GM18507 (cell line): ENCODE results near the gene SMPDL3A.
"Not testable (repeated sequence)": the region's sequence is repeated elsewhere in the genome, so short reads cannot be mapped to it uniquely, and the experiment has no call there.

ENCODE experiments used
- DNase-seq: peaks from one replicate; pipeline ENCODE4 v3.0.0; 2011; ENCODE audit warnings: low read depth; ENCODE audit not compliant: insufficient read length; ENCODE audit errors: extremely low spot score
- FAIRE-seq: peaks from 2 replicates; lab custom pipeline; 2011; peaks lifted over from hg19 to GRCh38; lab: Jason Lieb, UNC

Gene SMPDL3A, protein sequence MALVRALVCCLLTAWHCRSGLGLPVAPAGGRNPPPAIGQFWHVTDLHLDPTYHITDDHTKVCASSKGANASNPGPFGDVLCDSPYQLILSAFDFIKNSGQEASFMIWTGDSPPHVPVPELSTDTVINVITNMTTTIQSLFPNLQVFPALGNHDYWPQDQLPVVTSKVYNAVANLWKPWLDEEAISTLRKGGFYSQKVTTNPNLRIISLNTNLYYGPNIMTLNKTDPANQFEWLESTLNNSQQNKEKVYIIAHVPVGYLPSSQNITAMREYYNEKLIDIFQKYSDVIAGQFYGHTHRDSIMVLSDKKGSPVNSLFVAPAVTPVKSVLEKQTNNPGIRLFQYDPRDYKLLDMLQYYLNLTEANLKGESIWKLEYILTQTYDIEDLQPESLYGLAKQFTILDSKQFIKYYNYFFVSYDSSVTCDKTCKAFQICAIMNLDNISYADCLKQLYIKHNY

GRCh38 chr6:122789182-122790027 is at the start of gene SMPDL3A:
Gene SMPDL3A, plus strand, starts transcription at chr6:122789258. Its CDS starts 89 bp downstream, at chr6:122789347.
- DNase-seq: peak; percentile 7
- FAIRE-seq: no peak

DNA sequence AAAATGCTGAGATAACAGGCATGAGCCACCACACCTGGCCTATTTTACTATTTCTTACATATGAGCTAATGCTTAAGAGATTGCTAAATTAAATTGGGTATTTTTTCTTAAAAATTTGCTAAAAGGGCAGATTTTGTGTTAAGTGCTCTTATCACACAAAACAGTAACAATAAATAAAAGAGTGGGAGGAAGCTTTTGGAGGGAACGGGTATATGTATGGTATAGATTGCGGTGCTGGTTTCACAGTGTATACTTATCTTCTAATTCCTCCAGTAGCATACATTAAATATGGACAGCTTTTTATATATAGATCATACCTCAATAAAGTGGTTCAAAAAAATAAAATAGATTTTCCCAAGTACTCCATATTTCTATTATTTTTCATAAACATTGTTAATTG is 49.0 kb upstream of the SMPDL3A start:
- FAIRE-seq: no peak
- DNase-seq: no peak

DNA sequence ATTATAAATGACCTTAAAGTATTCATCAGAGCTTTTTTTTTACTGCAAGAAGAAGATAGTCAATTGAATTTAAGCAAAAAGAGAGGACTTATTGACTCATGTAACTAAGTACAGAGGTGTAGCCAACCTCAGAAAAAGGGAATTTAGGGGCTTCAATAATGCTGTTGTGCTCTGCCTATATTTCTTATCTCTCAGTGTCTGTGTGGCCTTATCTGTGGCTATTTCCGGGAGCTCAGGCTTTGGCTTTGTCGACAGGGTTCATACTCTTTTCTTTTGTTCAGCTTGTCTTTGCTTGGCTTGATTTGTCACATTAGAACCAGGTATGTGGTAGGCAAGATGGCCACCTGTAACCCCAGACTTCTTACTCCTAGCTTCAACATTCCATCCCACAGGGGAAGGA is 48.1 kb upstream of the SMPDL3A start:
- FAIRE-seq (no peak), DNase-seq (no peak)

DNA sequence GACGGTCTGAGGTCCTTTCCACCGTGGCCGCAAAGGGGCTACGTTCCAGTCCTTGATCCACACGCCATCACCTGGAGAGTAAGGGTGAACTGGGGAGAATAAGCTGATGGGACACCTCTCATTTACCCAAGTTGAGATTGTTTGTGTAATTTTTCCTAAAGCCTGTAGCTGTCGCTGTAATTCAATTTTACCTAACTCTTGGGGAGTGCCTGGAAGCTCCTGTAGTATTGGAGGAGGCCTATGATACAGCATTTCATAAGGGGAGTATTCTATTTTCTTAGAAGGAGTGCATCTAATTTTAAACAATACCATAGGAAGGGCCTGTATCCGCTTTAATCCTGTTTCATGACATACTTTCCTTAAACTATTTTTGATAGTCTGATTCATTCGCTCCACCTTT is 44.8 kb upstream of the SMPDL3A start:
- not testable (repeated sequence) for FAIRE-seq, DNase-seq

DNA sequence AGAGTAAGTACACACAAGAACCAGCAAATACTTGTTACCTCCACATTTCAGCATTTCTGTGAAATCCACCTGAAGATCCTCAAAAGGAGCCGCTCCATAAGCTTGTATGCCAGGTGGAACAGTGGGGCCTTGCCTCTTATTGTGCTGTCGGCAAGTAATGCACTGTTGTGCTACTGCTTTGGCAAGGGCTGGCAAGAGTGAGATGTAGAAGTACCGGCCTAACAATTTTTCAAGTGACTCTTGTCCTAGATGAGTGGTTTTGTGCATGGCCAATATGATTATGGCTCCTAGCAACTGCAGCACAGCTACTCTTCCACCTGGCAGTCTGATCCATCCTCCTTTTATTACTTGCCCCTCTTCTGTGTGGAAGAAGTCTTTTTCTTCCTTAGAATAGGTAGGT is 44.2 kb upstream of the SMPDL3A start:
- not testable (repeated sequence) for DNase-seq, FAIRE-seq

DNA sequence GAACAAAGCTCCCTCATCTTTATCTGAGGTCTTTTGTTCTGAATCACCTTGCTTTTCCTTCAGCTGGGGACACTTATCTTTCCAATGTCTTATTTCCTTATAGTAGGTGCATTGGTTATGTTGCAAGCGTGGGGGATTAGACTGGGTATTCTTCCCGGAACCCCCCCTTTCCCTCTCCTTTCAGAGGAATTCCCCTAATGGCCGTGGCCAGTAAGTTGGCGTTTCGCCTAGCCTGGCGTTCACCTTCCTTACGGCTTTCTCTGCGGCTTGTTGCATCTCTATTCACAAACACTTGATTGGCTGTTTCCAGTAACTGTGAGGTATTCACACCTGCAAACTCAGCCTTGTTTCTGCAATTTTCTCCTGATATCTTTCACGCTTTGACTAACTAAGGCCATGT is 42.4 kb upstream of the SMPDL3A start:
- DNase-seq (no peak), FAIRE-seq (no peak)

DNA sequence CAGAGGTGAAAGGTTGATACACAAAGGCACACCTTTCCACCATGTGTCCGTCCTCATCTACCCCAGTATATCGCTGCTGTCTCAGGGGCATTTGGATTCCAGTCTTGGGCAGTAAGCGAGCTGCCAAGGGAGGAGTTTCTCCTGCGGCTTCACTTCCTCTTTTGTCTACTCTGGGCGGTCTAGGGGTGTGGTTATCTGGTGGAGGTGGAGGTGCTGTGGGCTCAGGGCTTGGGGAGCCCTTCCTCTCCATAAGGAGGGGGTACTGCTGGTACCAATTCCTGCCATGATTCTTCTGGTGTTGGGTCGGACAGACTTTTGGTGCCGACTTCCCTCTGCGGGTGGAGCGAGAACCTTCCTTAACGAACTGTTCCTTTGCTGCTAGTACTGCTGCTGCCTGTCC is 41.5 kb upstream of the SMPDL3A start:
- no peak for FAIRE-seq
- no peak for DNase-seq

DNA sequence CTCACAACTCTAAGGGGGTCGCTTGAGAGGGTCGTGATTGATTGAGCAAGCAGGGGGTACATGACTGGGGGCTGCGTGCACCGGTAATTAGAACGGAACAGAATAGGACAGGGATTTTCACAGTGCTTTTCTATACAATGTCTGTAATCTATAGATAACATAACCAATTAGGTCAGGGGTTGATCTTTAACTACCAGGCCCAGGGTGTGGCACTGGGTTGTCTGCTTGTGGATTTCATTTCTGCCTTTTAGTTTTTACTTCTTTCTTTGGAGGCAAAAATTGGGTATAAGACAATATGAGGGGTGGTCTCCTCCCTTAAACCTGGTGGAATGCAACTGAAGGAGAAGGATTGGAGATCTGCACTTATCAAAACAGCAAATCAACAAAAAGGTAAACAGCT is 40.1 kb upstream of the SMPDL3A start:
- not testable (repeated sequence) for FAIRE-seq, DNase-seq

GRCh38 chr6:122749451-122750050 is 39.5 kb upstream of the SMPDL3A start:
- FAIRE-seq: no peak
- DNase-seq: no peak

DNA sequence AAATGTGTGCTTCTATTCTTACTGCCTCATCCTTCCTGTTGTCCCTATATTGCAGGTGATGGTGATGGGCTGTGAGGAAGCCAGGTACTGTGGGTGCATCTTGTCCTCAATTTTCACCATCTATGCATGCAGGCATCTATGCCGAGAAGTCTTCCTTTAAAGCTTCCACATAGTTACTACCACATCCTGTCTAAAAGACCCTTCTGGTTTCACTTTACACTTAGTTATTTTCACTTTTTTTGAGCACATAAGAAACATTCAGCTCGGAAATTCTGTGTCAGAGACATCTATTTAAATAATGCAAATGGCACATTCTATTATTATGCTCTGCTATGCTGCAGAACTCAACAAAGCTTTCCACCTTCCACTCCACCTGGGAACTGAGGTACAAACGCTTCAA is 37.7 kb upstream of the SMPDL3A start:
- DNase-seq: no peak
- peak; percentile 60 for FAIRE-seq

- FAIRE-seq (peak; percentile 36), DNase-seq (no peak)
These were observed 36.6 kb upstream of the SMPDL3A start for GRCh38 chr6:122752459-122752858.

- DNase-seq (no peak), FAIRE-seq (no peak)
These were observed 35.9 kb upstream of the SMPDL3A start for GRCh38 chr6:122753000-122753687.

DNA sequence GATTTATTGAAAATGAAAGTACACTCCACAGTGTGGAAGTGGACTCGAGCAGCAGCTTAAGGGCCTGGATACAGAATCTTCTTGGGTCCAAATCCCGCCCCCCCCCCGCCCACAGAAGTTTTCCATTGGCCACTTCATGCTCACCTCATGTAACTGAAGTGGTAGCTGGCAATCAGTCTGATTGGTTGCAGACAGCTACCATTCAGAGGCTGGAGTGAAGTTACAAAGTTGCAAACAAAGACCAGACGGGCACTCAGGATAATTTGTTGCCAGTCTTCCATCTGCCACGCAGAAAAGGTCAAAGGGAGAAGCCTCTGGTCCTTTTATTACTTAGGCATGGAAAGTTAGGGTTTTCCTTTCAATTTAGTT is 35.4 kb upstream of the SMPDL3A start:
- DNase-seq: no peak
- FAIRE-seq: no peak

- FAIRE-seq: no peak
- DNase-seq: no peak
These were observed 34.8 kb upstream of the SMPDL3A start for GRCh38 chr6:122754191-122754731.

DNA sequence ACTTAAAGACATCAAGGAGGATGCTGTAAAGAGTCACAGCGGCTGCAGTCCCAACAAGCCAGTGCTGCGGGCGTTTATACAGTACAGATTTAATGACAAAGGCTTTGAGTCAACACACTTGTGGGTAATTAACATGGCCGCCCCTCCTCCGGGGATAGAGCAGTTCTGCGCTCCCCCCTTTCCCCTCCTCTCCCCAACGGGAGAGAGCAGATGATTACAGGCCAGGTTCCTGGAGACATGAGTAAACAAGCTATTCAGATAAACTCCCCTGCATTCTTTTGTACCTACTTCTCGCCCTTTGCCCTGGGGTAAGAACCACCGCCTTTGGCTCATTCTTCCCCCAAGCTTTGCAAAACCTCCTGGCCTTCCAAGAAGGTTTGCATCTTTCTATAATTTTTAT is 33.2 kb upstream of the SMPDL3A start:
- FAIRE-seq: no peak
- DNase-seq: no peak

- DNase-seq (no peak), FAIRE-seq (peak; percentile 74)
These were observed 30.1 kb upstream of the SMPDL3A start for GRCh38 chr6:122758927-122759334.

- DNase-seq (no peak), FAIRE-seq (no peak)
These were observed 28.7 kb upstream of the SMPDL3A start for GRCh38 chr6:122760330-122760729.

DNA sequence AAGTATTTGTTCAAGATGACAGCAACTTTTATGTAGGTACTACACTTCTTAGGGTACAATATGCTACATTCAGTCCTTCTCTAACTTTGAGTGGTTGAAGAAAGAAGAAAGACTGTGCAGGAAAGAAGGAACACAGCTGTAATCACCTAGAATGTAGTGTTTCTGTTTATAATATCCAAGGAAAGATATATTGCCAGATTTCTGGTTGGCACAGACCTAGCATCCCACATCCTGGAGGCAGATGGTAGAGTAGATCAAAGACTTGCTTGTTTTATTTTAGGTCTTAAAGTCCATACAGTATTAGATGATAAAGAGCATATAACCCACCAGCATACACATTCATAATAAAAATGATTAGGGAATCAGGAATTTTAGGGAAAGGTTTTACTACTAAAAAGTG is 22.8 kb upstream of the SMPDL3A start:
- FAIRE-seq (no peak), DNase-seq (no peak)

DNA sequence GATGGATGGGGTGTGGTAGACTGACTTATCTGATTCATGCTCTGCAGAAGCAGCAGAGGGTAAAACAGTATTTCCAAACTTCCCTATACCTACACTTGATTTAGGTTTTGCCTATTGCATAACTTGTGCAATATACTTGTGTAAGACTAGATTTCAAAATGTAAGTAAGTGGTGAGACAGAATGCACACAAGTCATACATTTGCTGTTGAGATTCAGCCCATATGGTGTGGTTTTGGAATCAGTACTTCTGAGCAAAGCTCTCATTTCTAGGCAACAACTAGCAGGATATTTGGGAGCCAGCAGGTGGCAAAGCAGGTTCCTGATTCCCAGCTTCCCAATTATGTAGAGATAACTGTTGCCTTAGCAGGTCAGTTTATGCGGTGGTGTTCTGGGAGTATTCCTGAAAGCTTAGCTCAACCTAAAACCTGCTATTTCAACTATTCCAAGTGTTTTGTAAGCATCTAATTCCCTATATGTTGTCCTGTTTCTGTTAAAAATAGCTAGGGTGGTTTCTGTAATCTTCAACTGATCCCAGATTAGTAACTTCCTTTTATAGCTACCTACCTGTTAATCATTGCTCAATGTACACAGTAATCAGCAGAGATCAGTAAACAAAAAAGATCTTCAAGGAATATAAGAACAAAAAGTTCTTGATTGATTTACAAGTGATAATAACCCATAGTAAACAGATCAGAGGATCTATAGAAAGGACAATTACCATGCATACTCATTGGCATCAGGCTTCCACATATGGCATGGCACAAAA is 18.0 kb upstream of the SMPDL3A start:
- FAIRE-seq (no peak), DNase-seq (no peak)
